ENCODE measurements around the gene RUBCNL.
"Not testable (repeated sequence)": the region's sequence is repeated elsewhere in the genome, so short reads cannot be mapped to it uniquely, and the experiment has no call there.

The RUBCNL gene, protein sequence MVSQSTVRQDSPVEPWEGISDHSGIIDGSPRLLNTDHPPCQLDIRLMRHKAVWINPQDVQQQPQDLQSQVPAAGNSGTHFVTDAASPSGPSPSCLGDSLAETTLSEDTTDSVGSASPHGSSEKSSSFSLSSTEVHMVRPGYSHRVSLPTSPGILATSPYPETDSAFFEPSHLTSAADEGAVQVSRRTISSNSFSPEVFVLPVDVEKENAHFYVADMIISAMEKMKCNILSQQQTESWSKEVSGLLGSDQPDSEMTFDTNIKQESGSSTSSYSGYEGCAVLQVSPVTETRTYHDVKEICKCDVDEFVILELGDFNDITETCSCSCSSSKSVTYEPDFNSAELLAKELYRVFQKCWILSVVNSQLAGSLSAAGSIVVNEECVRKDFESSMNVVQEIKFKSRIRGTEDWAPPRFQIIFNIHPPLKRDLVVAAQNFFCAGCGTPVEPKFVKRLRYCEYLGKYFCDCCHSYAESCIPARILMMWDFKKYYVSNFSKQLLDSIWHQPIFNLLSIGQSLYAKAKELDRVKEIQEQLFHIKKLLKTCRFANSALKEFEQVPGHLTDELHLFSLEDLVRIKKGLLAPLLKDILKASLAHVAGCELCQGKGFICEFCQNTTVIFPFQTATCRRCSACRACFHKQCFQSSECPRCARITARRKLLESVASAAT

DNA sequence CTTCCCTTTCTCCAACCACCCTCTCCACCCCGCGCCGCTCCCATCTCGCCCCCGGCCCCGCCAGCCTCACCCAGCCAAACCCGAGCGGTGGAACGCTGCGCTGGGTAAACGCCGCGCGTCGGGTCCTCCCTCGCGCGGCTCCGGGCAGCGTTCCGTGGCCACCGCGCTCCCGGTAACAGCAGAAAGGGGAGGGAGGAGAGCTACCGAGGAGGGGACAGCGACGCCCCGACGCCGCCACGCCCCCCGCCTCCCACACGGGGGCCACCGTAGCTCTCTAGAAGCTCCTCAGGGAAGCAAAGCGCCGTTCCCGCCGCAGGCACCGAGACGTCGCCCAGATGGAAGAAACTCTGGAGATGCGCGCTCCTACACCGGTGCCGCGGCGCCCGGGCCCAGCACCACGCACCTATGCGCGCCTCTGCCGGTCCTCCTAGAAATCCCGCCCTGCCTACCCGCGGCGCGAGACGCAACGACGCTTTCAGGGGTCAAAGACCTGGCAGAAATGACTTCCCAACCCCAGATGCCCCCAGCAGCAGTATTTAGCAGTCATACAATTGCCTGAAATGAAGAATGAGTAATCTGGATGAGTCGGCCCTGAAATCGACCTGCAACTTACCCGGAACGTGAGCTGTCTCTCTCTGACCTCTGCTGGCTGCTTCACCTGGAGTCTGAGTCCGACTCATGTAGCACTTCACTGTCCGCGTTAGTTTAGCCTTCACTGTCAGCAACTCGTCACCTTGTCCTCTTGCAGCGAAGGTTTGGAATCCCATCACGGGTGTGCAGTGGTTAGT is at the start of gene RUBCNL:
Gene RUBCNL, minus strand, starts transcription at position 189 of the 788 bp plus-strand sequence. CDS start 14,777 bp downstream, outside the sequence.
- H3K27ac ChIP-seq: no peak within 1 kb of the TSS
- TF ChIP-seq, protein P1, sequence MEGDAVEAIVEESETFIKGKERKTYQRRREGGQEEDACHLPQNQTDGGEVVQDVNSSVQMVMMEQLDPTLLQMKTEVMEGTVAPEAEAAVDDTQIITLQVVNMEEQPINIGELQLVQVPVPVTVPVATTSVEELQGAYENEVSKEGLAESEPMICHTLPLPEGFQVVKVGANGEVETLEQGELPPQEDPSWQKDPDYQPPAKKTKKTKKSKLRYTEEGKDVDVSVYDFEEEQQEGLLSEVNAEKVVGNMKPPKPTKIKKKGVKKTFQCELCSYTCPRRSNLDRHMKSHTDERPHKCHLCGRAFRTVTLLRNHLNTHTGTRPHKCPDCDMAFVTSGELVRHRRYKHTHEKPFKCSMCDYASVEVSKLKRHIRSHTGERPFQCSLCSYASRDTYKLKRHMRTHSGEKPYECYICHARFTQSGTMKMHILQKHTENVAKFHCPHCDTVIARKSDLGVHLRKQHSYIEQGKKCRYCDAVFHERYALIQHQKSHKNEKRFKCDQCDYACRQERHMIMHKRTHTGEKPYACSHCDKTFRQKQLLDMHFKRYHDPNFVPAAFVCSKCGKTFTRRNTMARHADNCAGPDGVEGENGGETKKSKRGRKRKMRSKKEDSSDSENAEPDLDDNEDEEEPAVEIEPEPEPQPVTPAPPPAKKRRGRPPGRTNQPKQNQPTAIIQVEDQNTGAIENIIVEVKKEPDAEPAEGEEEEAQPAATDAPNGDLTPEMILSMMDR (conservative IDR thresholded peaks at IDR 0.05): no peak; the same call in 1 of the 2 replicates
- TF ChIP-seq ZFX (IDR thresholded peaks at IDR 0.05): no peak

DNA sequence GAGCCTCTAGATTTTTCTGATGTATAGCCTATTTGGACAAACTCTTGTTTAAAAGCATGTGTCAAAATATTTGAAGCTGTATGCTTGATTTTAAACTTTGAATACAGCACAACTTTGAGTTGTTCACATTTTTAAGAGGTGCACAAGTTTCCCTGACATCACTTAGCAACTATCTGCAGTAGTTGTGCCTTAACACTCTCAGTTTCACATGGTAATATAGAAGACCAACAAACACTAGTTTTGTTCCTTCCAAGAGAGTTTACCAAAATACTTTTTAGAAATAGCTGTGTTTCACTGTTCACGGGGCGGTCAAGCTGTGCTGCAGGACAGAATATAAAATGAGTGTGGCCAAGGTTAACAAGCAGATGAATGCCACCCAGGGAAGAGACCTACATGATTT is 42.5 kb upstream of the RUBCNL start:
- H3K27ac ChIP-seq: not testable (repeated sequence)

DNA sequence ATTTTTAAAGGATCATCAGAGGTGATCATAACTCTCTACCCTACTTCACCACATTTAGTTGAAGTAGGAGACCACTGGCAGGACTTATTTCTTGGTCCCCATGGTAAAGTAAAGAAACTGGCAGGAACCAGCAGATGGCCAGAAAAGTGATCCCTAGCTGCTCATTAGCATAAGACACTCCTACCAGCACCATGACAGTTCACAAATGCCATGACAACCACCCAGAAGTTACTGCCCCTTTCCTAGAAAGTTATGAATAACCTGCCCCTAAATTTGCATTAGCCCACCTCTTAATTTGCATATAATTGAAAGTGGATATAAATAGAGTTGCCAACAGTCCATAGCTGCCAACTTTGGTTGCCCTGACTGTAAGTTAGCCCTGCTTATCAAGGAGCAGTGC is 18.4 kb upstream of the RUBCNL start:
- H3K27ac ChIP-seq: no peak overlapping the region
- TF ChIP-seq, protein P1 (conservative IDR thresholded peaks at IDR 0.05): no peak
- TF ChIP-seq ZFX (IDR thresholded peaks at IDR 0.05): no peak

DNA sequence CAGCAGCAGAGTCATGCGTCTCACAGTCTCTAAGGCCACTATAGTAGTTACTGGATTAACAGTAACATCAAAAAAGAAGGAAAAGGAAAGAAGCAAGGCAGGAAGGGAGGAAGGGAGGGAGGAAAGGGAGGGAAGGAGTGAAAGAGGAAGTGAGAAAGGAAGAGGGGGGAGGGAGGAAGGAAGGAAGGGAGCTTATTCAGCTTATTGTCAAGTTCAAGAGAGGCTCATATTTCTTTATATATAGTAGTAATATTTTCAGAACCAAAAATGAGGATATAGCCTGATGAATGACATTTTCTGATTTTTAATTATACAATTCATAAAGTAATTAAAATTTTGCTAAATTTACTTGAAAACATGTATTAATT is 17.7 kb upstream of the RUBCNL start:
- H3K27ac ChIP-seq: no peak overlapping the region
- no peak for TF ChIP-seq ZFX (IDR thresholded peaks at IDR 0.05)

DNA sequence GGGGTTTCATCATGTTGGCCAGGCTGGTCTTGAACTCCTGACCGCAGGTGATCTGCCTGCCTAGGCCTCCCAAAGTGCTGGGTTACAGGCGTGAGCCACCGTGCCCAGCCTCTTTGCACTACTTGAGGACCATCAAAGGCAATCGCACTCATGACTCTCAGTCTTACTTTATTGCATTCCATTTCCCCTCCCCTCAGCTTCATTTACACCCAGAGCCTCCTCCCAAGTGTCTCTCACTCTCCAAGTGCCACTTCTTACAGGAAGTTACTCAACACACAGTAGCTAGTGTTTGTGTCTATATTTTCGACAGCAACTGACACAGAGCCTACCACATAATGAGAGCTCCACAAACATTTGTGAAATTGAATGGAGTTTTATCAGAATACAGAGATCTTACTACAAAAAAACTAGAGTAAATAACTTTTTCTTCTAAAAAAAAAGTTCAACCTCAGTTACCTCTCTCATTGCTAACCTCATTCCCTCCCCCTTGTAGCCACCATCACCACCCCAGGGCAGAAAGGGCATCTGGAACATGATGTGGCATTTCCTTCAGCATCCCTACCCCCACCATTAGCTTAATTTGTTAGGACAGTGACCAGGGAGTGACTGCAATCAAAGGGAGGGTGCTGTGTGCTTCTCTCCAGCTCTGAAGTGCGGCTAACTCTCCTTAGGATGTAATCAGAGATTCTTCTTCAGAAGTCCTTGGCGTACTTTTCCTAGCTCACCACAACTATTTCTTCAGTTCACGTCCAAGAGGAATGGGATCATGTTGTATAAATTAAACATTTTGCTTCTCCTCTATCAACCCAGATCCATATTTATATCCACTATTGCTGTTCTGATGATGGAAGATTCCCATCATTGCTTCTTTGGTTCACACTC is 17.0 kb upstream of the RUBCNL start:
- TF ChIP-seq ZFX (IDR thresholded peaks at IDR 0.05): no peak
- TF ChIP-seq, protein P1 (conservative IDR thresholded peaks at IDR 0.05): no peak
- no peak overlapping the region for H3K27ac ChIP-seq

DNA sequence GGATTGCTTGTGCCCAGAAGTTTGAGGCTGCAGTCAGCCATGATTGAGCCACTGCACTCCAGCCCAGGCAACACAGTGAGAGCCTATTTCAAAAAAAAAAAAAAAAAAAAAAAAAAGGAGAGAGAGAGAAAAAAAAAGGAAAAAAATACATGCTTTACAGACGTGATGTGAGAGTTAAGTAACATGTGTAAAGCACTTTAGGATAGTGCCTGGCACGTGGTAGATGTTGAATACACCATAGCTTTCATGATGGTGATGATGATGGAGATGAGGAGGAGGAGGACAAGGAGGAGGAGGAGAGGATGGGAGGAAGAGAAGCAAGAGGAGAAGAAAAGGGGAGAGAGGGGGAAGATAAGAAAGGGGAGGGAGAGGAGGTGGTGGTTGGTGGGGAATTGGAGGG is 15.1 kb upstream of the RUBCNL start:
- no peak overlapping the region for H3K27ac ChIP-seq
- TF ChIP-seq, protein P1 (conservative IDR thresholded peaks at IDR 0.05): no peak
- no peak for TF ChIP-seq ZFX (IDR thresholded peaks at IDR 0.05)

DNA sequence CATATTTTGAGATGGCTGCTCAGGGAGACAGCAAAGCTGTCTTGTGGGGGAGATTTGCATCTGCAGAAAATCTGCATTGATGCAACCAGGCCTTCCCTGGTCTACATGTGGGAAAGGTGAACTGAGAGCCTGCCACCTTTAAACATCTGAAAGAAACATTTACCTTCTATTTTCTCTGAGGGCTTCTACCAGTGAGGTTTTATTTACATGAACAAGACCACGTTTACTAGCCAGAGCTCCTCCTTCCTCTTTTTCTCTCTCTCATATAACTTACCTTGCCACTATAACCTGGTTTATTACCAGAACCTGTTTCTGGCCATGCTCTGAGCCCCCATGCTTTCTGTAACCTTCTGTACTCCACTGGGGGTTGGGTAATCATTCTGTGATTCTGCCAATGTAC is 14.4 kb upstream of the RUBCNL start:
- TF ChIP-seq, protein P1 (conservative IDR thresholded peaks at IDR 0.05): no peak
- no peak for TF ChIP-seq ZFX (IDR thresholded peaks at IDR 0.05)
- H3K27ac ChIP-seq: no peak overlapping the region
